ENCODE results near the gene CNTN6.
"Not testable (repeated sequence)": the region's sequence is repeated elsewhere in the genome, so short reads cannot be mapped to it uniquely, and the experiment has no call there.

The CNTN6 gene

DNA sequence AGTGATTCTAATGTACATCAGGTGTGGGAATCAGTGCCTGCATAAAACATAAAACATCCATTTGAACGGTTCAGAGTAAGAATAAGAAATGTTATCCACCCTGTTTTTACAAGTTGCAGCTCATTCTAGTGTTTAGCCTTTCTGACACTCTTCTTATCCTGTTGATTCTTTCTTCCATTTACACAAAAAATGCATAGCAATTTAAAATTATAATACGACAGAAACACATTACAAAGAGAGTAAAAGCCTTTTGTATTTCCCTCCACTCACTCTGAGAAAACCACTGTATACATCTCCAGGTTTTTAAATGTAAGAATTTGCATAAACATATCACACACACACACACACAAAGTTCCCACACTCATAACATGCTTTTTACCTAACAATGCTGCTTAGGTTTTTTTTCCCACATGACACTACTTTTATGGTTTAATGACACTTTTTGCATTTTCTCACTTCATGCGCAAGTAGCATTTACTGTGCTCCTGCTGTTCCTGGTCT lies 199.8 kb downstream of the CNTN6 start:
- DNase-seq = no peak

DNA sequence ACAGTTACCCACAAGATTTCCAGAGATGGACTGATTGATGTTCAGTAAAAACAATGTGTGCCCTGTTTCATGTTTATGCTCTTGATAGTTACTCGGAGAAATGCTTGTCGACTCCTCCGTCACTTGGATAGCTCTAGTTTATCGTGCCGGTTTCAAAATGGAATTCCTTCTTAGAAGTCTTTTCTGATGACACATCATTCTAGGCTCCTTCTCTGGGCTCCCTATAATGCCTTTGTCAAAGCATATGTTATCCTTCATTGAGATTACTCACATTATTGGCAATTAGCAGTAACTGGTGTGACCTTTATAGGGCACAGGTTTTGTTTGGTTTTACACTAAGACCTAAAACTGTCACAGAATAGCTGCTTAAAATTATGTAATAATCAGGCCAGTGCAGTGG lies 201.8 kb downstream of the CNTN6 start:
- no peak for DNase-seq

DNA sequence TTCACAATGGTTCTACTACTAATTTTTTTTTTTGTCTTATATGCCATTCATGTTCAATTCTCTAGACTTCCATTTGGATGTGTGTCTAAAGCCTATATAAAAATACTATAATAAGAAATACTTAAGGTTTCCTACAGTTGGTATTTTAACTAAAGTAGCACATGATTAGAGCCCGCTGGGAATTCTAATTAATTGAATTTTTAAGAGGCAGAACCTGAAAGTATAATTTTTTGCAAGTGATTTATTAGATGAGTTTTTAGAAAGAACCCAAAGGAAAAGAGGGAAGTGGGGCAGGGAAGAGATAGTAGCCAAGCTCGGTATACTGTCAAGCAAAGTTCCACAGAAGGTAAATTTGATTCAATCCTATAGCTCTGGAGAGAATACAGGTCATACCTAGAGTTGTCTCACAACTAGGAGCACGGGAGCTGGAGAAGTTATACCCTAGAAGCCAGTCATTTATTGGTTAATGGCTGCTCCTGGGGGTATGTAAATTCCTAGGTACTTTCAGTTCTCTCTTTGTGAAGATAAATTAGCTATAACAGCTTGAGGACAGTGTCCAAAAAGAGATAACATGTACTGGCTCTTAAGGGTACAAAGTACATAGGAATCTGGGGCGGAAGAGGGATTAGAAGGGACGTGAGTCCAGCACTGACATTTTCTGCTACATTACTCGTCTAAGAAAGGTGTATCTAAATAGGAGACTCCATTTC lies 225.6 kb downstream of the CNTN6 start:
- DNase-seq = no peak

DNA sequence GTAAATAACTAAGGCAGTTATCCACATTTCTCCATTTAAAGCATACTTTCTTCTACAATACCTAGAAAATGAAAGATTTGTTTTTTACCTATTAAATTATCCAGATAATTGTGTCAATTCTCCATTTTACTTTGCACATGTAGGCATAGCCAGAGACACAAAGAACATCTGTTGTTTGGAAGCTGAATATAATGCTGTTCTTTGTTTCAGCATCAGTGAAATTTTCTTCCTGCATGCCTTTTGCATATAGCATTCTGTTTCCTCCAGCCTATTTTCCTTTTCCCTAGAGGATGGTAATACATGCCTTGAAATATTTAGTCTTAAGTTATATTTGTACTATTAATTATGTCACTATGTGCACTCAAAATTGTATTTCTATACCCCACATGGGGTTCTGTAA lies 233.7 kb downstream of the CNTN6 start:
- DNase-seq = no peak

DNA sequence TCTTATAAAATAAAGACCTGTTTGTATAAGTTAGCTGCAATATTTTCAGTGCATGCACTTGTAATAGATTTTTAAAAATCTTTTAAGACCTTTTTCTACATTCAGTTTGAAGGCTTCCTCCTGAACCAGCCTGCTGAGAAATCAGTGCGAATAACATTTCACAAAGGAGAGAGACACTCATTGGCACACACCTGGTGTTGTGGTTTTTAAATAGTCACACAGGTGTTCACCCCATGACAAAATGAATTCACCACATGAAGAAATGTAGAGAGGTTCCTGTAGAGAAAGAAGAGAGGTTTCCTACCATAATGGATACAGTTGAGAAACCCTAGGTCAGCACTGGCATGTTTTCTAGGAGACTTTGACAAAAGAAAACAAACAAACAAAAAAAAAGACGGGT lies 237.3 kb downstream of the CNTN6 start:
- no peak for DNase-seq

DNA sequence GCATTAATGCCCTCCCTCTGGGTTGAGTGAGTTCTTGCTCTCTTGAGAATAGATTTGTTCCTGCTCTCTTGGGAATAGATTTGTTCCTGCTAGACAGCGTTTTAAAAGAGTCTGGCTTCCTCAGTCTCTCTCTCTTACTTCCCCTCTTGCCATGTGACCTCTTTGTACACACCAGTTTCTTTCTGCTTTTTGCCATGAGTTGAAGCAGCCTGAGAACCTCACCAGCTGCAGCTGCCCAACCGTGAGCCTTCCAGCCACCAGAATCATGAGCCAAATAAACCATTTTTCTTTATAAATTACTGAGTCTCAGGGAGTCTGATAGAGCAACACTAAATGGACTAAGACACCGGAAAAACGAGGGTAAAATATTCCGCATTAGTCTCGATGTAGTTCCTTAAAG lies 253.6 kb downstream of the CNTN6 start:
- DNase-seq = no peak

DNA sequence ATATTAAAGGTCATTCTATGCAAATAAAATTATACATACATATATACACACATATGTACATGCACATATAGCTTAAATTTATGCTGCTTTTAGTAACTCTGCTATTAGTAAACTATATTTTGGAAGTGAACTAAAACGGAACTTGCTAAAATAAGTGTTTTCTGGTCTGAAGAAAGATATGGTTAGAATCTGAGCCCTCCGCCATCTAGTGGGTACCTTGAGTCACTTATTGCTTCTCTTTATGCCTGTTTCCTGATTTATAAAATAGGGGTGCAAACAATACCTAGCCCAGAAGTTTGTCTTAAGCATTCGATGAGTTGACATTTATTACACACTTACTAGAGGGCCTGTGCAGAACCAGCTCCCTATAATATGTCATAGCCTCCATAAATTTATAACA lies 255.7 kb downstream of the CNTN6 start:
- no peak for DNase-seq

DNA sequence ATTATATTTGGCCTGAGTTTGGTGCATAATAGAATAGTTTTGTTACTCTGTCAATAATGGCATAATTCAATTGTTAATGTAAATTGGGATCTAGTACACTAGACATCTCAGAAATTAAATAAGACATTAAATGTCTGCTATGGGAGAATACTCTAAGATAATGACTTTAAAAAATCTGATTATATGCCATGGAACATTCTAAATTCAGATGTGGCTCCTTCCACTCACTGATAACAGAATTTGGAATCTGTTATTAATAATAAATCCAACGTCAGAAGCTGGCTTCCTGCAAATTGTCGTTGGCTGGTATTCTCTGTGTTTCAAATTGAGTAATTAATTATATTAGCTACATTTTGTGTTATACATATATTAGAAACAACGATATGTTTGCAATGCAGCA lies 258.1 kb downstream of the CNTN6 start:
- no peak for DNase-seq

DNA sequence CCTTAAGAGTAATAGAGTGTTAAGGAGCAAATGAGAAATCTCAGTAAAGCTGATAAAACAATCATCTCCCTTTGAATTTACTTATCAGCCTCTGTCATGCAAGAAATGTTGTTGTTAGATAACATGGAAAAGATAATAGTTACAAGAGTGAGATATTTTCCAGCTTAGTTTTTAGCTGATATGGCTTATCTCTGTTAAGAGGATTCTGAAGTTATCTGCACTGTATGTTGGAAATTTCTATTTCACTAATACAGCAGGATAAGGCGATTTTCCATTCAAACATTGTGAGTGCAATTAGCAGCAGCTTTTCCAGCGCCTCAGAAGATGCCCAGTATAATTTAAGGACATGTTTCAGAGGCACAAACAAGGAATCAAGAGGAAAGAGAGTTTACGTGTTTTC lies 262.9 kb downstream of the CNTN6 start:
- DNase-seq = no peak

DNA sequence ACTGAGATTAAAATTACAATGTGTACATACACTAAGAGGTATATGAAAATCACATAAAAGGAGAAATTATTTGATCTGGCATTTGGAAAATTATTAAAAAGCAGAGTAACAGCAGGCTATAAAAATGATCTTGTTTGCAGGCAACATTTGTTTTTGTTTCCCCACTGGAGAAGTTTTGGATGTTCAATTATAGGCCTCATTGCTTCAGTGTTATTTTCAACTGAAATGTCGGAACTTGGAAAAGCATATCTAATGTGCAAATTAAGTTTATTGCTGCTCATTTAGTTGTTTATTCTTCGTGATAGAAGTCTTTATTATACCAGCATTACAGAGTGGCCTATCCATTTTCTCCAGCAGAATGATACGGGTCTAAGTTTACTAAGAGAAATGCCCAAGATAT lies 263.3 kb downstream of the CNTN6 start:
- no peak for DNase-seq

DNA sequence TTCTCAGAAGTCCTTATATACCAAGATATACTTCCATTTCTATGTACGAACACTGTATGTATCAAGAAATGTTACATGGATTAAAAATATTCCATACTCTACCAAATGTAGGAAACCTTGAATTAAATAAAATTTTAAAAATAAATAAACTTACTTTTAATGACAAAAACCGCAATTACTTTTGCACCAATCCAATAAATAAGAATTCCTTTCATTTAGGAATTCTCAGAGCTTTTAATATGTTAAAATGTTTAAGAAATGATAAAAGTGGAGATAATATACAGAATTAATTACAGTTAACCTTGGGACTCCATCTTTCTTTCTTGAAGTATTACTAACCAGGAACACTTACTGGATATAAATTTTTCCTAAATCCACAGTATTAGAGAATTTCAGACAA lies 272.7 kb downstream of the CNTN6 start:
- no peak for DNase-seq

DNA sequence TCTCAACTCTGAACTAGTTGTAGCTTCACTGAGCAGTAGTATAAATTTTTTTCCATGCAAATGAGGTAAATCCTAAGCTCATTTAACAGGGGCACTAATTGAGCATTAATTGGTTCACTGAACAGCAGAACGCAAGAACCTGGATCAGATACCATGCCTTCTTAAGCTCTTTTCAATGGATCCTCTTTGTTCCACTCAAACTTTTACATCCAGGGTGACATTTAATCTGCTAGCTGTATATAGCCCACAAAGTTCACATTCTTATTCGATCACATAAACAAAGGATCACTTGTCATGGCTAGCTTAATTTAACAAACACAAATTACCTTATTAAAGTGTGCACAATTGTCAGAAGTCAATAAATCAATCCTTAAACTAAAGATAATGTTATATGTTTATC lies 281.6 kb downstream of the CNTN6 start:
- DNase-seq = no peak

DNA sequence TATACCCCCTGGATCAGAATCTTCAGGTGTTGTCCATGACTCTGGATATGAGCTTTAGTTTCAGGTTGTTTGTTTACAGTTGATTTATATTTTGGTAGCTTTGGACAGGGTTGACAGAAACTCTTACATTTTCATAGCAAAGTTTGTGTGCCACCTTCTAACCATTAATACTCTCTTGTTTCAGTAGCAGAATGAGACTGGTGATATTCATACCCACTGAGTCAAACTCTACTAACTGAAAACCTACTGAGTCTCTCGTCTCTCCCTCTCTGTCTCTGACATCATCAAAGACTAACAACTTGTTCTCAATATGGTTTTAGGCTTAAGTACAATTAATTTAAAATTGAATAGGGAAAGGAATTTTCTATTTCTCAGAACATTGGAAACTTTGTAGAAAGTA lies 282.3 kb downstream of the CNTN6 start:
- no peak for DNase-seq

DNA sequence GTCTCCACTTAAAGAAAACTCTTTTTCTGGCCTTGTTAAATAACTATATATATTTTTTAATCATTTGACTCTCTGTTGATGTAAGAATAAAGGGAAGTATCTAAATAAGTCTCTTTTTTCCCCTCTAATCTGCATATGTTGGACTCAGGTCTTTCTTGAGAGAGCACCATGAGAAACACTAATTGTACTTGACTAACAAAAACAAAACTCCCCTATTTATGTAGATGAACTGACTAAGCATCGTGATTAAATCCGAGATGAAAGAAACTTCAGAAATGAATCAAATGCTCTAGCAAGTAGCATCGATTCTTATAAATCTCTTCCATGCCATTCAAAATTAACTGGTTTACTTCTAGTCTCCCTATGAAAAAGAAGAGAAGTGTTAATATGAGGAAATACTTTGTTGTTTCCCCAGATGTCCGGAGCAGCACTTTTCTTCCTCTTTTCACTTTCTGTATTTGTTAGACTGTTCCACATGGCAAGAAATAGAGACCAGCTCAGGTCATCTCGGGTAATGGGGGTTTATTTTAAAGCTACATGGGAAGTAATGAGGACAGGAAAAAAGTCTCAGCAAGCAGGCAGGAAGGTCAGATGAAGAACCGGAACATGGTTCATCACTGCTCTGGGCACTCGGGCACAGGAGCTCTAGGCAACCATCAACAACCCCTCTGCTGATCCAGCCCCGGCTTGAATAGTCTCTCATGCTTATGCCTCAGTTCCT lies 288.3 kb downstream of the CNTN6 start:
- DNase-seq = peak; percentile 40

DNA sequence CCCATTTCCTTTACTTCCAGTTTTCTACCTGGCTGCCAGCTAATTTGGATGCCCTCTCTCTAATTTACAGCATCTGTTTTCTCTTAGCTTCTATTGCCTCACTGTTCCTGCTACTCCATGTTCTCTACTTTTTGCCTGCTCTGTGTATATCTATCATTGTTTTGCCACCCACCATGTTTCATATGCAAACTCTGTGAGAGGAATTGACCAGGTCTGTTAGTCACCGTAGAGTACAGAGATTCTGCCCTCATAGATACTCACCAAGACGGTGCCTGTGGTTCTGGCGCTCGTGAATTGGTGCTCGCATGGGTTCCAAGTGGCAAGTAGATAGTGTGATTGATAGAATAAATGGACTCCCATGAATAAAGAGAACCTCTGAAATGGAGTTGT lies 288.8 kb downstream of the CNTN6 start:
- no peak for DNase-seq

DNA sequence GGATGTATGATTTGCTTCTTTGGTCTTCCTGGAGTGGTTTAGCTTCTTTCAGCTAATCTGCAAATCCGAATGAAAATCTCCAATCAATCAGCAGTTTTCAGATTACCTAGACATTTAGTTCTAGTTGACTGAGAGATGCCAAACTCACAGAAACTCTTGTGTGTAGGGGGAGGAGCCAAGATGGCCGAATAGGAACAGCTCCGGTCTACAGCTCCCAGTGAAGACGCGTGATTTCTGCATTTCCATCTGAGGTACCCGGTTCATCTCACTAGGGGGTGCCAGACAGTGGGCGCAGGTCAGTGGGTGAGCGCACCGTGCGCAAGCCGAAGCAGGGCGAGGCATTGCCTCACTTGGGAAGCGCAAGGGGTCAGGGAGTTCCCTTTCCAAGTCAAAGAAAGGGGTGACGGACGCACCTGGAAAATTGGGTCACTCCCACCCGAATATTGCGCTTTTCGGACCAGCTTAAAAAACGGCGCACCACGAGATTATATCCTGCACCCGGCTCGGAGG lies 294.6 kb downstream of the CNTN6 start:
- not testable (repeated sequence) for DNase-seq

DNA sequence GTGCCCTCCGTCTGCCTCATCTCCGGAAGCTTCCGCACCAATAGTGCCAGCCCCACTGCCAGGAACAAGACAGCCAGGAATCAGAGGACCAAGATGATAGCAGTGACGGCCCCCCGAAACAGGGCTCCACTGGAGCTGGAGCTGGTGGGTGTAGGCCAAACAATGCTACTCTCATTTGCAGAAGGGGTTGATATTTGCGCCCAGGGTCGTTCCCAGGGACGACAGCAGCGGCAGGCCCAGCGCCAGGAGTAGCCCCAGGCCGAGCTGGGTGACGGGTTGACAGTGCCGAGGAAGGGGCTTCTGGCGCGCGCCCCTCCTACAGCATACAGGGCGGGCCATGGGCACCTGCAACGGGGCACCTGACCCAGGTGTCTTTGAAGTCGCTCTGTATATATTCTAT lies 301.4 kb downstream of the CNTN6 start:
- no peak for DNase-seq

DNA sequence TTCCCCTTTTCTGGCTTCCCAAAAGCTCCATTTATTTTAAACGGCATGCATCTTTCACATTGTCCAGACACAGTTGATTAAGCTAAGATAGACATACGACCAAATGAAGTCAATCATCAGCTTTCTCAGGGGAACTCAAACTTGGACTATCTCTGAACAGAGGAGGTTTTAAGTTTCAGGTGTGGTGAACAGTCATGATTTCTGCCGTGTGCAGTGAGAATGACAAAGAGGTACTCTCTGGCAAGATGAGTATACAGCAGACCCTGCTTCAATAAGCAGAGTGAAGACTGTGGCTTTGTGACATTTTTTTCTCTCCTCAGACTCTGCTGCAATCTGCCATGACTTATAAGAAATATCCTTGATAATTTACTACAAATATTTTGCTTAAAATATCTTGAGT lies 307.7 kb downstream of the CNTN6 start:
- DNase-seq = no peak

DNA sequence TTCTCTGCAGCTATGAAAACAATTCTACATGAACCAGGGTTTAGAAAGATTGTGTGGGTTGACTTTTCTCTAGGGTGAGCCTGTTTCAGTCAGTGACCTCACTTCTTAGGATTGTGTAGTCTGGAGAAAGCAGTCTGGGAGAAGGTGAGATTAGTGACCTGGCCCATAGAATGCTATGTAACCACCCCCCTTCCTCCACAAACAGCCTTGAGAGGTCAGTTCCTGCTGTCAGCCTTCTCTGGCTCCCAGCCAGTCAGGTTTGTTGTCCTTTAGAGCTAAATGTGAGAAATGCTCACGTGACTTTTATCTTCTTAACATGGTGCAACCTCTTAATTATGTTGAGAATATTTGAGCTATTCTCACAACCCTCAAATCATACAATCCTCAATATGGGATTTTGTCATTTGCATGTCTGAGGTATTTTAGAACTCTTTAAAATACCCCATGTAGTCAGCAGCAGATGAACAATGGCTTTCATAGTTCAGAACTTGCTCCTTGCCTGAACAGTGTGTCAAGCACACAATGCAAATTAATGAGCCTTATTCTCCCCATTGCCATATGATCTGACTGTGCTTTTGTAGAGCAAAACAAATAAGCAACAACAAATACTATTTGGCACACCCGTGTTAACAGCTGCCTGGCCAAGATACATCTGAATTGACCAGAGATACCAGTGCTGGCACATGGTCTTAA lies 311.6 kb downstream of the CNTN6 start:
- DNase-seq = no peak

DNA sequence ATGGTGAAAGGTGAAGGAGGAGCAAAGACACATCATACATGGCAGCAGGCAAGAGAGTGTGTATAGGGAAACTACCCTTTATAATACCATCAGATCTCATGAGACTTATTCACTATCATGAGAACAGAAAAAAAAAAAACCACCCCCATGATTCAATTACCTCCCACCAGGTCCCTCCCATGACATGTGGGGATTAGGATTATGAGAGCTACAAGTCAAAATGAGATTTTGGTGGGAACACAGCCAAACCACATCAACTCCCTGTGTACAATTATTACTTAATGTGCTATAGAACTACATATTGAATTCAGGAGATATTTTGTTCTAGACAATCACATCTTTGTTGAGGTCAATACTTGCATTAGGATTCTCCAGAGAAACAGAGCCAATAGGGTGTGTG lies 313.4 kb downstream of the CNTN6 start:
- no peak for DNase-seq

DNA sequence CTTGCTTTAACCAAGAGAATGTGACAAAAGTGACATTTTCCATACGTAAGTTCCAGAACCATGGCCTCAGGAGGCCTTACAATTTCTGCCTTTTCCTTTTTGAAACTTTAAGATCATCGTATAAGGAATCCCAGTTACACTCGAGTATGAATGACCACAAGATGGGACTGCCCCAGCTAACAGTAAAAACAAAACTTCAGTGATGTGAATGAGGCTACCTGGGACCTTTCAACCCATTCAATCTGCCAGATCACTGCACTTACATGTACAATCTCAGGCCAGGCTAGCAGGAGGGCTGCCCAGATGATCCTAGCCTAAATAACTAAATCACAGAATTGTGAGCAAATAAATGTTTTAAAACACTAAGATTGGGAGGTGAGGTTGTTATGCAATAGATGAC lies 328.8 kb downstream of the CNTN6 start:
- DNase-seq = no peak

DNA sequence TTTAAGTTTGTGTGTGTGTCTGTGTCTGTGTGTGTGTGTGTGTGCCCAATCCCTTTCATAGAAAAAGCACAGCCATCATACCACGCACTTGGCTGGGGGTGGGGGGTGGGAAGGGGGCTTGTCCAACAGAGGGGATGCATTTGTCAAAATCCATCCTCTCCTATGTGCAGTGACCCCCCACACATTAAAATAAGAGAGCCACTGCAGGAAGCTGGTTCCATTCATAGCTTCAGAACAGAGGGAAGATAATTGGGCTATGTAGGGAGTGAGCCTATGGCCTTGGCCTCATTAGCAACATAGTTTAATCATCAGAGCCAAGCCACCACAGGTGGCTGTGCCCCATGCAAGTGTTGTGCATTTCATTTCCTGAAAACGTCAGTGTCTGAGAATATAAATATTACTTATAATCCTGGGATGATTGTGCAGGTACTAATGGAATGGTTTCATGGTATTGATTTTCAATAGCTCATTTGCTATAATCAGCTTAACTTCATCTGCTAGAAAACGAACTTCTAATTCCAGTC lies 330.8 kb downstream of the CNTN6 start:
- DNase-seq = no peak

DNA sequence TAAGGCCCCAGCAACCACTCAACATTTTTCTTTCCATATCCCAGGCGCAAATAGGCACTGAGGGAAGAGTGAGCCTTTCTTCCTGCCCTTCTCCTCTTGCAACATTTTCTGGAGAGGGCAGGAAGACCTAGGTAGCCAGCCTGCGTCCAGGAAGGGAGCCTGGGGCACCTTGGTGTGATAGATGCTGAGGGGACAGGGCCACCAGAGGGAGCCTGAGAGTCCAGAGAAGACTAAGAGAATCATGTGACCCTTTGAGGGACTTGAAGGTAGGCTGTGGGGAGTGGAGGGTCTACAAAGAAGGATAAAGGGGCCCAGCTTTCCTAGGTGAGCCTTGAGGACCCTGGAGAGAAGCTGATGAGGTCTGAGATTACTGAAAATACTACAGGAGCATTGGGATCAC lies 346.6 kb downstream of the CNTN6 start:
- DNase-seq = no peak

DNA sequence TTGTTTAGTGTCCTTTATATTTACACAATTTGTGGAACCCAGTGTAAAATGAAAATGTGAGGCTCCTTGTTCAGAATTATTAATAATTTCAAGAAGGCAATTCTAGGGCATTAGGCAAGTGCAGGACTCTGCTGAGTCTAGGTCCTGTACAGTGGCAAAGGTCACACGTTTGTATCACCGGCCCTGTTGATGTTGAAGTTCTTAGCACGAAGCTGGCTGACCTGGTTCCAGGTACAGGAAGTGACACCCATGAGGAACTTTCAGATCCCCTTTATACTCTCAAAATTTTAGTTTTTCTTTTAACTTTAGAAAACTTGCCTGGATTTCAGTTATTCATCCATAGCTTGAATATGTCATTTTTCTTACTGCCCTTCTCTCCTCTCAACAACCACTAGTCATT lies 349.4 kb downstream of the CNTN6 start:
- no peak for DNase-seq

Measured in suppressor macrophage treated with lipopolysaccharide for 4 hours (primary cell).